Liver (tissue), 9 donors: ENCODE data around the gene ERGIC1. TPM values are rescaled to one million over a fixed set of nuclear protein-coding genes. Genes with fewer than 3 reads are reported as not detected.
A peak's percentile ranks its signal among the peaks of the same experiment; 100 is the strongest.

Experiments
- DNase-seq: peaks from one replicate; pipeline ENCODE4 v3.0.0-alpha.2; 2017; ENCODE audit warnings: low spot score
- H3K27ac ChIP-seq, 2 donors: one replicate each; pipeline ENCODE4 v1.7.0; 2013; ENCODE audit warnings: inconsistent platforms in 2 of 2, low read length in 2 of 2, control low read depth in 1 of 2, low read depth in 1 of 2, mild to moderate bottlenecking in 1 of 2
- H3K27me3 ChIP-seq, 4 donors: one replicate each; pipeline versions ENCODE4 v1.6.1 to v1.7.0; 2013; ENCODE audit warnings: low read length in 3 of 4, inconsistent platforms in 1 of 4, mild to moderate bottlenecking in 1 of 4, moderate library complexity in 1 of 4; ENCODE audit not compliant: control insufficient read depth in 4 of 4, insufficient read depth in 4 of 4
- H3K36me3 ChIP-seq, 4 donors: one replicate each; pipeline versions ENCODE4 v1.6.1 to v1.7.0; 2013; ENCODE audit warnings: low read length in 3 of 4, mild to moderate bottlenecking in 3 of 4, low read depth in 1 of 4, moderate library complexity in 1 of 4; ENCODE audit not compliant: control insufficient read depth in 4 of 4, insufficient read depth in 3 of 4
- H3K4me1 ChIP-seq, 4 donors: one replicate each; pipeline versions ENCODE4 v1.6.1 to v1.7.0; 2013; ENCODE audit warnings: low read length in 3 of 4, mild to moderate bottlenecking in 3 of 4, moderate library complexity in 1 of 4; ENCODE audit not compliant: control insufficient read depth in 4 of 4, insufficient read depth in 4 of 4
- H3K4me3 ChIP-seq, 3 donors: one replicate each; pipeline versions ENCODE4 v1.6.1 to v1.7.0; 2013; ENCODE audit warnings: low read length in 3 of 3, control low read depth in 1 of 3, low read depth in 1 of 3, mild to moderate bottlenecking in 1 of 3
- H3K9ac ChIP-seq, 2 donors: one replicate each; pipeline ENCODE4 v1.7.0; 2013; ENCODE audit warnings: low read length in 2 of 2, mild to moderate bottlenecking in 2 of 2, moderate library complexity in 2 of 2, control low read depth in 1 of 2, low read depth in 1 of 2
- H3K9me3 ChIP-seq, 4 donors: one replicate each; pipeline versions ENCODE4 v1.6.1 to v1.7.0; 2013; ENCODE audit warnings: low read length in 3 of 4; ENCODE audit not compliant: control insufficient read depth in 4 of 4
- ATF3 ChIP-seq: IDR thresholded peaks from 2 replicates; pipeline ENCODE4 v1.6.1; 2016; ENCODE audit warnings: antibody characterized with exemption
- CTCF ChIP-seq: fragments of 150-350 bp; IDR thresholded peaks from 2 replicates; pipeline ENCODE4 v1.5.1; 2017; ENCODE audit warnings: improper control_type of control experiment, low read depth, low read length; ENCODE audit not compliant: missing input control
- EGR1 ChIP-seq, 2 donors: IDR thresholded peaks; 2 replicates each; pipeline ENCODE4 v1.6.1; 2016 to 2018; ENCODE audit warnings: antibody characterized with exemption in 2 of 2, low read depth in 2 of 2
- FOXA1 ChIP-seq: IDR thresholded peaks from 2 replicates; pipeline ENCODE4 v1.6.1; 2016; ENCODE audit warnings: antibody characterized with exemption
- FOXA2 ChIP-seq: IDR thresholded peaks from 2 replicates; pipeline ENCODE4 v1.6.1; 2016; ENCODE audit warnings: antibody characterized with exemption
- GABPA ChIP-seq, 2 donors: IDR thresholded peaks in 1 of 2; conservative IDR thresholded peaks in 1 of 2; 2 replicates each; pipeline ENCODE4 v1.6.1; 2016; ENCODE audit warnings: antibody characterized with exemption in 2 of 2, mild to moderate bottlenecking in 1 of 2, moderate library complexity in 1 of 2
- HNF4A ChIP-seq, 2 donors: conservative IDR thresholded peaks; 2 replicates each; pipeline ENCODE4 v1.6.1; 2016; ENCODE audit warnings: antibody characterized with exemption in 2 of 2, mild to moderate bottlenecking in 2 of 2
- HNF4G ChIP-seq: IDR thresholded peaks from 2 replicates; pipeline ENCODE4 v1.6.1; 2016; ENCODE audit warnings: antibody characterized with exemption
- JUND ChIP-seq, 2 donors: IDR thresholded peaks; 2 replicates each; pipeline ENCODE4 v1.6.1; 2016; ENCODE audit warnings: antibody characterized with exemption in 2 of 2
- MAX ChIP-seq: IDR thresholded peaks from 2 replicates; pipeline ENCODE4 v1.6.1; 2016; ENCODE audit warnings: antibody characterized with exemption
- RAD21 ChIP-seq, 2 donors: IDR thresholded peaks; 2 replicates each; pipeline ENCODE4 v1.6.1; 2016; ENCODE audit warnings: antibody characterized with exemption in 2 of 2, mild to moderate bottlenecking in 2 of 2
- REST ChIP-seq: IDR thresholded peaks from 2 replicates; pipeline ENCODE4 v1.6.1; 2016; ENCODE audit warnings: antibody characterized with exemption, mild to moderate bottlenecking
- RXRA ChIP-seq, 2 donors: IDR thresholded peaks; 2 replicates each; pipeline ENCODE4 v1.6.1; 2017 to 2018; ENCODE audit warnings: antibody characterized with exemption in 2 of 2, mild to moderate bottlenecking in 1 of 2
- SP1 ChIP-seq: IDR thresholded peaks from 2 replicates; pipeline ENCODE4 v1.6.1; 2018; ENCODE audit warnings: antibody characterized with exemption, mild to moderate bottlenecking
- TAF1 ChIP-seq: conservative IDR thresholded peaks from 2 replicates; pipeline ENCODE4 v1.6.1; 2016; ENCODE audit warnings: antibody characterized with exemption, mild to moderate bottlenecking
- ZBTB33 ChIP-seq: IDR thresholded peaks from 2 replicates; pipeline ENCODE4 v1.6.1; 2016; ENCODE audit warnings: antibody characterized with exemption
- WGBS: extraction: QIAGEN DNeasy Blood & Tissue Kit; methylation state at CpG from one replicate; pipeline ENCODE4 v1.1.7; 2013; 5-methylcytosine and 5-hydroxymethylcytosine counted together
- polyA plus RNA-seq, 2 donors: library from polyadenylated mRNA; stranded (reverse) in 1 of 2; unstranded in 1 of 2; fragments of 200-250 nt in 1 of 2; fragments of >200 nt in 1 of 2; fragmentation: Nextera tagmentation in 1 of 2; extraction: Ambion mirVana in 1 of 2; gene quantifications; one replicate each; pipeline versions ENCODE4 v1.2.1 to v1.2.3, GENCODE V29; 2013 to 2015
- total RNA-seq, 2 donors: library from RNA; depleted of rRNA; stranded (reverse); fragments of >200 nt; gene quantifications; one replicate each; pipeline ENCODE4 v1.2.3, GENCODE V29; 2014
- donor health status: healthy.
- donor health status: healthy.
- donor health status: healthy.
- donor health status: healthy.
- donor health status: healthy.

Gene ERGIC1
- total and polyA plus RNA-seq, 4 donors: 45.4 to 155 (median 101) TPM

- 73% methylated on average over 2 of the region's 2 CpGs for WGBS
- no peaks in the 10 kb centered on the region for H3K27me3 ChIP-seq
- TF ChIP-seq FOXA2: no peak
- TF ChIP-seq FOXA1: no peak
- TF ChIP-seq REST: no peak
- no peak for TF ChIP-seq HNF4A (conservative IDR thresholded peaks at IDR 0.05)
- no peak for TF ChIP-seq JUND (IDR thresholded peaks at IDR 0.05)
- no peak for TF ChIP-seq SP1
- TF ChIP-seq GABPA (IDR thresholded peaks at IDR 0.05 in 1 of 2, conservative IDR thresholded peaks at IDR 0.05 in 1 of 2): no peak
- no peaks in the 10 kb centered on the region for H3K9me3 ChIP-seq
- H3K27ac ChIP-seq: peak overlapping the region; percentile 50 to 57
- no peaks in the 10 kb centered on the region for H3K4me1 ChIP-seq
- no peak for DNase-seq
- no peak overlapping the region for H3K9ac ChIP-seq
- H3K4me3 ChIP-seq: no peak overlapping the region
- peaks cover 5 to 32% (median 18%) of the 10 kb centered on the region in 4 donors for H3K36me3 ChIP-seq
Measured at GRCh38 chr5:172911628-172911880, 77.5 kb downstream of the ERGIC1 start.

GRCh38 chr5:172911976-172912375 is 77.9 kb downstream of the ERGIC1 start:
- no peak for TF ChIP-seq HNF4A (conservative IDR thresholded peaks at IDR 0.05)
- TF ChIP-seq ATF3: no peak
- TF ChIP-seq REST: no peak
- H3K36me3 ChIP-seq: peaks cover 5 to 33% (median 18%) of the 10 kb centered on the region in 4 donors

GRCh38 chr5:172913117-172913850 is 79.2 kb downstream of the ERGIC1 start:
- Histone ChIP-seq H3K36me3 (peaks cover 5 to 40% (median 19%) of the 10 kb centered on the region in 4 donors), H3K9ac (no peak overlapping the region), H3K4me3 (no peak overlapping the region), H3K4me1 (no peaks in the 10 kb centered on the region), H3K27me3 (no peaks in the 10 kb centered on the region), H3K9me3 (no peaks in the 10 kb centered on the region), H3K27ac (no peak overlapping the region)
- 84% methylated on average over 11 of the region's 11 CpGs for WGBS
- TF ChIP-seq HNF4A (conservative IDR thresholded peaks at IDR 0.05) (no peak), TAF1 (no peak), SP1 (no peak), JUND (IDR thresholded peaks at IDR 0.05) (no peak), MAX (no peak), RAD21 (IDR thresholded peaks at IDR 0.05) (no peak), FOXA1 (no peak), HNF4G (no peak), RXRA (IDR thresholded peaks at IDR 0.05) (no peak), GABPA (IDR thresholded peaks at IDR 0.05 in 1 of 2, conservative IDR thresholded peaks at IDR 0.05 in 1 of 2) (no peak), EGR1 (IDR thresholded peaks at IDR 0.05; ENCODE audit: low read depth in 2 of 2) (no peak), CTCF (no peak), ZBTB33 (no peak)
- no peak for DNase-seq

More at GRCh38 chr5:172911976-172912375, 77.9 kb downstream of the ERGIC1 start:
- no peaks in the 10 kb centered on the region for H3K4me1 ChIP-seq
- no peak for DNase-seq
- H3K9me3 ChIP-seq: no peaks in the 10 kb centered on the region
- WGBS: 98% methylated on average over 1 of the region's 1 CpG
- H3K27me3 ChIP-seq: no peaks in the 10 kb centered on the region
- peak overlapping the region in 1 of 2 donors; percentile 8 for H3K27ac ChIP-seq
- no peak overlapping the region for H3K9ac ChIP-seq
- H3K4me3 ChIP-seq: no peak overlapping the region
